Activated CD8-positive, alpha-beta T cell treated with anti-CD3 and anti-CD28 coated beads for 36 hours (primary cell): Measurements from ENCODE around the gene FCN2. TPM values are rescaled to one million over a fixed set of nuclear protein-coding genes. Genes with fewer than 3 reads are reported as not detected.

Experiments
- ATAC-seq: fragments of 200-7000 bp; cut with Tn5 transposase; one replicate; pipeline ENCODE4 v1.10.0; 2021; ENCODE audit warnings: mild to moderate bottlenecking, moderate library complexity
- CTCF ChIA-PET: fragments of 350-600 bp; sonication (Branson Sonifier 250); formaldehyde crosslinking; loops from one replicate; lab custom pipeline; 2021; ENCODE audit warnings: antibody characterized with exemption; lab: Charles Lee
- POLR2A ChIA-PET: fragments of 350-600 bp; sonication (Branson Sonifier 250); formaldehyde crosslinking; loops from one replicate; lab custom pipeline; 2021; ENCODE audit warnings: antibody characterized with exemption; lab: Charles Lee
- DNase-seq: peaks from one replicate; pipeline ENCODE4 v3.0.0-alpha.2; 2020
- H3K27ac Mint-ChIP-seq: one replicate; pipeline ENCODE4 v1.8.0; 2021; ENCODE audit warnings: mild to moderate bottlenecking, mixed read lengths
- H3K27me3 Mint-ChIP-seq: one replicate; pipeline ENCODE4 v1.8.0; 2021; ENCODE audit warnings: mixed read lengths
- H3K36me3 Mint-ChIP-seq: one replicate; pipeline ENCODE4 v1.8.0; 2021; ENCODE audit warnings: low read depth, mixed read lengths
- H3K4me1 Mint-ChIP-seq: one replicate; pipeline ENCODE4 v1.8.0; 2021; ENCODE audit warnings: low read depth, mixed read lengths
- H3K4me3 Mint-ChIP-seq: one replicate; pipeline ENCODE4 v1.8.0; 2021; ENCODE audit warnings: mild to moderate bottlenecking, moderate library complexity, mixed read lengths
- H3K9me3 Mint-ChIP-seq: one replicate; pipeline ENCODE4 v1.8.0; 2021; ENCODE audit warnings: mixed read lengths
- CTCF ChIP-seq: fragments of 200-600 bp; IDR thresholded peaks from one replicate; pipeline ENCODE4 v1.8.0; 2022; ENCODE audit warnings: antibody characterized with exemption, mild to moderate bottlenecking
- intact Hi-C: fragments of 100-400 bp; cut with micrococcal nuclease; formaldehyde crosslinking; loops from one replicate; pipeline ENCODE4 v1.10.0; 2022
- total RNA-seq, 2 experiments: library from RNA; stranded (reverse); gene quantifications; one replicate each; pipeline ENCODE4 v1.2.3, GENCODE V29; 2021

The FCN2 gene
- total RNA-seq, 2 experiments from 2014 or later: not detected

- ATAC-seq (no peak), DNase-seq (no peak)
- intact Hi-C loops: no loop called here
- Mint-ChIP-seq H3K4me3 (no peak overlapping the region), H3K27ac (no peak overlapping the region), H3K4me1 (no peaks in the 10 kb centered on the region), H3K36me3 (no peaks in the 10 kb centered on the region), H3K27me3 (peaks cover 6% of the 10 kb centered on the region), H3K9me3 (no peaks in the 10 kb centered on the region)
- no peak for TF ChIP-seq CTCF
- ChIA-PET POLR2A (no interaction called here), CTCF (no interaction called here)
These were observed 11.1 kb downstream of the FCN2 start for GRCh38 chr9:134891713-134892112.

DNA sequence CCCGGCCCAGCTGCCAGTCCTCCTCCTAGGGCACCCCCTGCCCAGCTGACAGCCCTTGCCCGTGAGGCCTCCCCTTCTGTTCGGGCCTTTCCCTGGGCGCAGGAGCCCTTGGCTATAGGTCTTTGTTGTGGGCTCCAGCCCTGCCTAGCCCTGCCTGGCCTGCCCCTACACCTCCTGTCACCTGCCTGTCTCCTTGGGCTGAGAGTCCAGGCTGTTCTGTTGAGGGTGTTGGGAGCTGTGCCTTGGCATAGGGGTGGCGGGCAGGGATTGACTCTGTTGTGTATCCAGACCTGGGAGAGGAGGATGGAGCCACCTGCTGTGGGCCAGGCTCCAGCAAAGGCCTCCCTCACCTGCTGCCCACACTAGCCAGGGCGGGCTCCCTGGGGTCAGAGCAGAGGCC, 11.6 kb downstream of the FCN2 start:
- DNase-seq (no peak), ATAC-seq (no peak)
- TF ChIP-seq CTCF: no peak
- Mint-ChIP-seq H3K27me3 (peaks cover 6% of the 10 kb centered on the region), H3K9me3 (no peaks in the 10 kb centered on the region), H3K4me1 (no peaks in the 10 kb centered on the region), H3K4me3 (no peak overlapping the region), H3K27ac (no peak overlapping the region), H3K36me3 (no peaks in the 10 kb centered on the region)
- CTCF ChIA-PET: no interaction called here
- POLR2A ChIA-PET: no interaction called here
- intact Hi-C loops: no loop called here

- Mint-ChIP-seq H3K4me3 (no peak overlapping the region), H3K27ac (no peak overlapping the region), H3K27me3 (peaks cover 8% of the 10 kb centered on the region), H3K36me3 (no peaks in the 10 kb centered on the region), H3K4me1 (no peaks in the 10 kb centered on the region), H3K9me3 (no peaks in the 10 kb centered on the region)
- TF ChIP-seq CTCF: no peak
- ATAC-seq: no peak
- POLR2A ChIA-PET: no interaction called here
- DNase-seq: no peak
- intact Hi-C loops: no loop called here
- CTCF ChIA-PET: no interaction called here
These were observed 12.3 kb downstream of the FCN2 start for GRCh38 chr9:134892820-134893420.

DNA sequence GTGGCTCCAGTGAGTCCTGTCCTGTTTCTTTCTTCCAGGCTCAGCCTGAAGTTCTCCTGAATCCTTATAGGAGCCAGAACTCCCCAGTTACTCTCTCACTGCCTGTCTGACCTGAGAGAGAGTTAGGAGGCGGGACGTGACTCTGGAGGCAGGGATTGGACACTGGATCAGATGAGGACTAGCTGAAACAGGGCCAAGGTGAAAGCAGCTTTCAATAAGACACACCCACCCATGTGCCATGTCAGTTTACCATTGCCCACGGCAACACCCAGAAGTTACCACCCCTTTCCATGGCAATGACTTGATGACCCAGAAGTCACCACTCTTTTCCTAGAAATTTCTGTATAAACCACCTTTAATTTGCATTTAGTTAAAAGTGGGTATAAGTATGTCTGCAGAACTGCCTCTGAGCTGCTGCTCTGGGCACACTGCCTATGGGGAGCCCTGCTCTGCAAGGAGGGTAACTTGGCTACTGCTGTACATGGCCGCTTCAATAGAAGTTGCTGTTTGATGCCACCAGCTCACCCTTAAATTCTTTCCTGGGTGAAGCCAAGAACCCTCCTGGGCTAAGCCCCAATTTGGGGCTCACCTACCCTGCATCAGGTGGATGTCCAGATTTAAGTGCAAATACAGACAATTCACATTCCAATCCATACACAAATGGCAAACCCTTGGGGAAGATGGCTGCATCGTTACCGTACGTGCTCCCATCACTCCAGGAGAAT, 13.7 kb downstream of the FCN2 start:
- ATAC-seq: no peak
- H3K27me3 Mint-ChIP-seq: peaks cover 7% of the 10 kb centered on the region
- intact Hi-C loops: no loop called here
- ChIA-PET CTCF (no interaction called here), POLR2A (no interaction called here)
- no peak for DNase-seq
- peaks cover 4% of the 10 kb centered on the region for H3K9me3 Mint-ChIP-seq
- H3K36me3 Mint-ChIP-seq: no peaks in the 10 kb centered on the region
- TF ChIP-seq CTCF: no peak
- H3K4me1 Mint-ChIP-seq: no peaks in the 10 kb centered on the region
- H3K4me3 Mint-ChIP-seq: no peak overlapping the region
- H3K27ac Mint-ChIP-seq: no peak overlapping the region

DNA sequence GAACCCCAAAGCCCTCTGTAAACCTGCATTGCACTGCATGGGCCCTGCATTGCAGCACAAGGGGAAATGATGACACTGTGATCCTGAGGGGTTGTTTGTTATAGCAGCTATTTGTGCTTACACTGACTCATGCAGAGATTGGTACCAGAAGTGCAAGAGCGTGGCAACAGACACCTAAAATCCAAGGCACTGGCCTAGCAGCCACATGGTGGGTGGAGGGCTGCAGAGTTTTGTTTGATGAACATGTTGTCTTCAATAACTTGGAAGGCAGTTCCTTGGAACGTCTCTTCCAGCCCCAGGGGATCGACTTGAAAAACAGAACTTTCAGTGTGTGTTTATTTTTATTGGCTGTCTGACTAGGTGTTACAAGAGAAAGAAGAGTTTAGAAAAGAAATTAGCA, 14.5 kb downstream of the FCN2 start:
- H3K36me3 Mint-ChIP-seq: no peaks in the 10 kb centered on the region
- ATAC-seq: no peak
- intact Hi-C loops: no loop called here
- CTCF ChIA-PET: no interaction called here
- peaks cover 7% of the 10 kb centered on the region for H3K9me3 Mint-ChIP-seq
- peaks cover 7% of the 10 kb centered on the region for H3K27me3 Mint-ChIP-seq
- DNase-seq: no peak
- H3K4me3 Mint-ChIP-seq: no peak overlapping the region
- no peak overlapping the region for H3K27ac Mint-ChIP-seq
- no peak for TF ChIP-seq CTCF
- H3K4me1 Mint-ChIP-seq: no peaks in the 10 kb centered on the region
- POLR2A ChIA-PET: no interaction called here
